Activated CD4-positive, alpha-beta T cell treated with anti-CD3 and anti-CD28 coated beads for 48 hours (primary cell): ENCODE measurements around the gene PTGDR.

ENCODE experiments used
- DNase-seq: peaks from one replicate; pipeline ENCODE4 v3.0.0-alpha.2; 2020

PTGDR gene

GRCh38 chr14:52313903-52314594 lies 46.6 kb downstream of the PTGDR start, which contains the start of gene PTGER2:
TSS of gene PTGER2 (plus strand) at chr14:52314312. CDS start at chr14:52314549, 237 bp downstream.
- DNase-seq: peak; percentile 79

GRCh38 chr14:52314595-52315354 lies 47.3 kb downstream of the PTGDR start:
- peak; percentile 56 for DNase-seq

- peak; percentile 40 for DNase-seq
Measured at GRCh38 chr14:52315355-52315718, 47.8 kb downstream of the PTGDR start.

GRCh38 chr14:52318062-52318461 lies 50.6 kb downstream of the PTGDR start:
- DNase-seq: no peak

GRCh38 chr14:52318826-52319645 lies 51.5 kb downstream of the PTGDR start:
- no peak for DNase-seq

GRCh38 chr14:52319919-52320318 lies 52.4 kb downstream of the PTGDR start:
- no peak for DNase-seq

GRCh38 chr14:52325126-52325525 lies 57.6 kb downstream of the PTGDR start:
- peak; percentile 49 for DNase-seq

GRCh38 chr14:52325630-52326029 lies 58.1 kb downstream of the PTGDR start:
- no peak for DNase-seq
